Activated CD4-positive, CD25-positive, alpha-beta regulatory T cell treated with anti-CD3 and anti-CD28 coated beads, Interleukin-2, amount 50 U/mL, for 24 hours (primary cell): ENCODE data around the gene DMRTA2.
A peak's percentile ranks its signal among the peaks of the same experiment; 100 is the strongest.
"Not testable (repeated sequence)": the region's sequence is repeated elsewhere in the genome, so short reads cannot be mapped to it uniquely, and the experiment has no call there.

Source experiments
- ATAC-seq, 2 donors: fragments of 150-1000 bp; cut with Tn5 transposase; one replicate each; pipeline ENCODE4 v1.10.0; 2021; ENCODE audit warnings: mild to moderate bottlenecking in 1 of 2, moderate library complexity in 1 of 2

The DMRTA2 gene

GRCh38 chr1:50423670-50424000, 392 bp upstream of the DMRTA2 start:
- ATAC-seq = no peak

GRCh38 chr1:50422675-50422945, 633 bp downstream of the DMRTA2 start:
- no peak for ATAC-seq

GRCh38 chr1:50421768-50422674, 1.2 kb downstream of the DMRTA2 start:
- ATAC-seq = no peak

- ATAC-seq = no peak
These were observed 1.9 kb downstream of the DMRTA2 start for GRCh38 chr1:50421366-50421748.

- ATAC-seq = peak in 1 of 2 donors; percentile 18
These were observed 2.4 kb downstream of the DMRTA2 start for GRCh38 chr1:50420689-50421365.

- no peak for ATAC-seq
These were observed 3.2 kb downstream of the DMRTA2 start for GRCh38 chr1:50419907-50420677.

- no peak for ATAC-seq
These were observed 3.9 kb downstream of the DMRTA2 start for GRCh38 chr1:50419192-50419906.

GRCh38 chr1:50418600-50419109, 4.6 kb downstream of the DMRTA2 start:
- ATAC-seq = no peak

GRCh38 chr1:50417946-50418599, 5.2 kb downstream of the DMRTA2 start:
- ATAC-seq = no peak

GRCh38 chr1:50417507-50417906, 5.7 kb downstream of the DMRTA2 start:
- ATAC-seq = no peak

GRCh38 chr1:50416553-50417453, 6.4 kb downstream of the DMRTA2 start:
- no peak for ATAC-seq

GRCh38 chr1:50416150-50416527, 7.1 kb downstream of the DMRTA2 start:
- no peak for ATAC-seq

- no peak for ATAC-seq
These were observed 7.8 kb downstream of the DMRTA2 start for GRCh38 chr1:50415235-50416149.

GRCh38 chr1:50414853-50415234, 8.4 kb downstream of the DMRTA2 start:
- ATAC-seq = no peak

- ATAC-seq = no peak
These were observed 10.3 kb downstream of the DMRTA2 start for GRCh38 chr1:50412813-50413476.

- ATAC-seq = no peak
These were observed 17.4 kb downstream of the DMRTA2 start for GRCh38 chr1:50405814-50406213.

- ATAC-seq = no peak
These were observed 29.6 kb downstream of the DMRTA2 start for GRCh38 chr1:50393522-50394120.

GRCh38 chr1:50381551-50381950, 41.7 kb downstream of the DMRTA2 start:
- ATAC-seq = not testable (repeated sequence)

- no peak for ATAC-seq
These were observed 44.5 kb downstream of the DMRTA2 start for GRCh38 chr1:50378770-50379169.
